GM23338 (cell line): Measurements from ENCODE around the gene OR2L5.

Experiments
- CREB1 ChIP-seq: fragments of 250-450 bp; sonication (Bioruptor Pico); IDR thresholded peaks from 2 replicates; pipeline ENCODE4 v1.5.0; 2020; ENCODE audit warnings: low read depth, mild to moderate bottlenecking, moderate library complexity
- EZH2 ChIP-seq: fragments of 200-600 bp; sonication (generic); IDR thresholded peaks from one replicate; pipeline ENCODE4 v1.8.0; 2017; ENCODE audit warnings: antibody characterized with exemption, mild to moderate bottlenecking, low read depth; ENCODE audit not compliant: unreplicated experiment
- EZH2phosphoT487 ChIP-seq: fragments of 200-600 bp; sonication (generic); IDR thresholded peaks from one replicate; pipeline ENCODE4 v1.8.1; 2018; ENCODE audit warnings: antibody characterized with exemption; ENCODE audit not compliant: unreplicated experiment
- JUNB ChIP-seq: IDR thresholded peaks from one replicate; pipeline ENCODE4 v1.6.1; 2016; ENCODE audit warnings: antibody characterized with exemption; ENCODE audit not compliant: unreplicated experiment
- NANOG ChIP-seq: IDR thresholded peaks from 2 replicates; pipeline ENCODE4 v1.6.1; 2016; ENCODE audit warnings: antibody characterized with exemption, borderline replicate concordance
- POLR2AphosphoS5 ChIP-seq: IDR thresholded peaks from 2 replicates; pipeline ENCODE4 v1.6.1; 2016; ENCODE audit warnings: antibody characterized with exemption, low read depth
- ZNF114 ChIP-seq: fragments of 250-450 bp; sonication (Bioruptor Pico); IDR thresholded peaks from 2 replicates; pipeline ENCODE4 v1.5.0; 2020; ENCODE audit warnings: mild to moderate bottlenecking, moderate library complexity
- ZNF331 ChIP-seq: fragments of 250-450 bp; sonication (Bioruptor Pico); IDR thresholded peaks from 2 replicates; pipeline ENCODE4 v1.5.0; 2020; ENCODE audit warnings: low read depth, mild to moderate bottlenecking, moderate library complexity
- TF ChIP-seq, protein P1 (sequence below), 2 experiments: fragments of 200-600 bp in 1 of 2; sonication (generic) in 1 of 2; conservative IDR thresholded peaks; 2 replicates each; pipeline versions ENCODE4 v1.5.1 to v1.6.1; 2016 to 2017; ENCODE audit warnings: antibody characterized with exemption in 2 of 2, low read depth in 2 of 2, mild to moderate bottlenecking in 2 of 2, moderate library complexity in 1 of 2
- TF ChIP-seq, protein P2 (sequence below): IDR thresholded peaks from one replicate; pipeline ENCODE4 v1.6.1; 2018; ENCODE audit warnings: antibody characterized with exemption; ENCODE audit not compliant: unreplicated experiment
- TF ChIP-seq, protein P3 (sequence below): IDR thresholded peaks from 2 replicates; pipeline ENCODE4 v1.6.1; 2016; ENCODE audit warnings: antibody characterized with exemption
- TF ChIP-seq, protein P4 (sequence below): fragments of 250-450 bp; sonication (Bioruptor Pico); IDR thresholded peaks from 2 replicates; pipeline ENCODE4 v1.5.0; 2020; ENCODE audit warnings: mild to moderate bottlenecking, moderate library complexity

DNA sequence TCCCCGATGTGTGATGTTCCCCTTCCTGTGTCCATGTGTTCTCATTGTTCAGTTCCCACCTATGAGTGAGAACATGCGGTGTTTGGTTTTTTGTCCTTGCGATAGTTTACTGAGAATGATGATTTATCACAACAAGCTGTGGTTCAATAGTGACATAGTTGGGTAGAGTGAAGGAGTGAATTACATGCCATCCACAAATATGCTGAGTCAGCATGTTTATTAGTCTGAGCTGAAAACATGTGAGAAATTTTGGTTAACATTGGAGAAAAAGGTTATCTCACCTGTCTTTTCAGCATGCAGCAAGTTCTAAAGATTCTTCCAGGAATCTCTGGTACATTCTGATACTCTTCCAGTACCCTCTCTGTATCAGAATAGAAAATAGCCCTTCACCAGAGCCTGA, 52.1 kb downstream of the OR2L5 start:
- TF ChIP-seq, protein P1, sequence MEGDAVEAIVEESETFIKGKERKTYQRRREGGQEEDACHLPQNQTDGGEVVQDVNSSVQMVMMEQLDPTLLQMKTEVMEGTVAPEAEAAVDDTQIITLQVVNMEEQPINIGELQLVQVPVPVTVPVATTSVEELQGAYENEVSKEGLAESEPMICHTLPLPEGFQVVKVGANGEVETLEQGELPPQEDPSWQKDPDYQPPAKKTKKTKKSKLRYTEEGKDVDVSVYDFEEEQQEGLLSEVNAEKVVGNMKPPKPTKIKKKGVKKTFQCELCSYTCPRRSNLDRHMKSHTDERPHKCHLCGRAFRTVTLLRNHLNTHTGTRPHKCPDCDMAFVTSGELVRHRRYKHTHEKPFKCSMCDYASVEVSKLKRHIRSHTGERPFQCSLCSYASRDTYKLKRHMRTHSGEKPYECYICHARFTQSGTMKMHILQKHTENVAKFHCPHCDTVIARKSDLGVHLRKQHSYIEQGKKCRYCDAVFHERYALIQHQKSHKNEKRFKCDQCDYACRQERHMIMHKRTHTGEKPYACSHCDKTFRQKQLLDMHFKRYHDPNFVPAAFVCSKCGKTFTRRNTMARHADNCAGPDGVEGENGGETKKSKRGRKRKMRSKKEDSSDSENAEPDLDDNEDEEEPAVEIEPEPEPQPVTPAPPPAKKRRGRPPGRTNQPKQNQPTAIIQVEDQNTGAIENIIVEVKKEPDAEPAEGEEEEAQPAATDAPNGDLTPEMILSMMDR (conservative IDR thresholded peaks at IDR 0.05; ENCODE audit: low read depth in 2 of 2), result no peak
- TF ChIP-seq POLR2AphosphoS5 (no peak), EZH2 (no peak), EZH2phosphoT487 (no peak), ZNF114 (CRISPR knock-in tag) (no peak), JUNB (no peak), CREB1 (no peak), ZNF331 (CRISPR knock-in tag) (no peak), NANOG (no peak)
- TF ChIP-seq, protein P2, sequence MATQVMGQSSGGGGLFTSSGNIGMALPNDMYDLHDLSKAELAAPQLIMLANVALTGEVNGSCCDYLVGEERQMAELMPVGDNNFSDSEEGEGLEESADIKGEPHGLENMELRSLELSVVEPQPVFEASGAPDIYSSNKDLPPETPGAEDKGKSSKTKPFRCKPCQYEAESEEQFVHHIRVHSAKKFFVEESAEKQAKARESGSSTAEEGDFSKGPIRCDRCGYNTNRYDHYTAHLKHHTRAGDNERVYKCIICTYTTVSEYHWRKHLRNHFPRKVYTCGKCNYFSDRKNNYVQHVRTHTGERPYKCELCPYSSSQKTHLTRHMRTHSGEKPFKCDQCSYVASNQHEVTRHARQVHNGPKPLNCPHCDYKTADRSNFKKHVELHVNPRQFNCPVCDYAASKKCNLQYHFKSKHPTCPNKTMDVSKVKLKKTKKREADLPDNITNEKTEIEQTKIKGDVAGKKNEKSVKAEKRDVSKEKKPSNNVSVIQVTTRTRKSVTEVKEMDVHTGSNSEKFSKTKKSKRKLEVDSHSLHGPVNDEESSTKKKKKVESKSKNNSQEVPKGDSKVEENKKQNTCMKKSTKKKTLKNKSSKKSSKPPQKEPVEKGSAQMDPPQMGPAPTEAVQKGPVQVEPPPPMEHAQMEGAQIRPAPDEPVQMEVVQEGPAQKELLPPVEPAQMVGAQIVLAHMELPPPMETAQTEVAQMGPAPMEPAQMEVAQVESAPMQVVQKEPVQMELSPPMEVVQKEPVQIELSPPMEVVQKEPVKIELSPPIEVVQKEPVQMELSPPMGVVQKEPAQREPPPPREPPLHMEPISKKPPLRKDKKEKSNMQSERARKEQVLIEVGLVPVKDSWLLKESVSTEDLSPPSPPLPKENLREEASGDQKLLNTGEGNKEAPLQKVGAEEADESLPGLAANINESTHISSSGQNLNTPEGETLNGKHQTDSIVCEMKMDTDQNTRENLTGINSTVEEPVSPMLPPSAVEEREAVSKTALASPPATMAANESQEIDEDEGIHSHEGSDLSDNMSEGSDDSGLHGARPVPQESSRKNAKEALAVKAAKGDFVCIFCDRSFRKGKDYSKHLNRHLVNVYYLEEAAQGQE, result no peak
- TF ChIP-seq, protein P3, sequence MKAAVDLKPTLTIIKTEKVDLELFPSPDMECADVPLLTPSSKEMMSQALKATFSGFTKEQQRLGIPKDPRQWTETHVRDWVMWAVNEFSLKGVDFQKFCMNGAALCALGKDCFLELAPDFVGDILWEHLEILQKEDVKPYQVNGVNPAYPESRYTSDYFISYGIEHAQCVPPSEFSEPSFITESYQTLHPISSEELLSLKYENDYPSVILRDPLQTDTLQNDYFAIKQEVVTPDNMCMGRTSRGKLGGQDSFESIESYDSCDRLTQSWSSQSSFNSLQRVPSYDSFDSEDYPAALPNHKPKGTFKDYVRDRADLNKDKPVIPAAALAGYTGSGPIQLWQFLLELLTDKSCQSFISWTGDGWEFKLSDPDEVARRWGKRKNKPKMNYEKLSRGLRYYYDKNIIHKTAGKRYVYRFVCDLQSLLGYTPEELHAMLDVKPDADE, result no peak
- TF ChIP-seq, protein P4, sequence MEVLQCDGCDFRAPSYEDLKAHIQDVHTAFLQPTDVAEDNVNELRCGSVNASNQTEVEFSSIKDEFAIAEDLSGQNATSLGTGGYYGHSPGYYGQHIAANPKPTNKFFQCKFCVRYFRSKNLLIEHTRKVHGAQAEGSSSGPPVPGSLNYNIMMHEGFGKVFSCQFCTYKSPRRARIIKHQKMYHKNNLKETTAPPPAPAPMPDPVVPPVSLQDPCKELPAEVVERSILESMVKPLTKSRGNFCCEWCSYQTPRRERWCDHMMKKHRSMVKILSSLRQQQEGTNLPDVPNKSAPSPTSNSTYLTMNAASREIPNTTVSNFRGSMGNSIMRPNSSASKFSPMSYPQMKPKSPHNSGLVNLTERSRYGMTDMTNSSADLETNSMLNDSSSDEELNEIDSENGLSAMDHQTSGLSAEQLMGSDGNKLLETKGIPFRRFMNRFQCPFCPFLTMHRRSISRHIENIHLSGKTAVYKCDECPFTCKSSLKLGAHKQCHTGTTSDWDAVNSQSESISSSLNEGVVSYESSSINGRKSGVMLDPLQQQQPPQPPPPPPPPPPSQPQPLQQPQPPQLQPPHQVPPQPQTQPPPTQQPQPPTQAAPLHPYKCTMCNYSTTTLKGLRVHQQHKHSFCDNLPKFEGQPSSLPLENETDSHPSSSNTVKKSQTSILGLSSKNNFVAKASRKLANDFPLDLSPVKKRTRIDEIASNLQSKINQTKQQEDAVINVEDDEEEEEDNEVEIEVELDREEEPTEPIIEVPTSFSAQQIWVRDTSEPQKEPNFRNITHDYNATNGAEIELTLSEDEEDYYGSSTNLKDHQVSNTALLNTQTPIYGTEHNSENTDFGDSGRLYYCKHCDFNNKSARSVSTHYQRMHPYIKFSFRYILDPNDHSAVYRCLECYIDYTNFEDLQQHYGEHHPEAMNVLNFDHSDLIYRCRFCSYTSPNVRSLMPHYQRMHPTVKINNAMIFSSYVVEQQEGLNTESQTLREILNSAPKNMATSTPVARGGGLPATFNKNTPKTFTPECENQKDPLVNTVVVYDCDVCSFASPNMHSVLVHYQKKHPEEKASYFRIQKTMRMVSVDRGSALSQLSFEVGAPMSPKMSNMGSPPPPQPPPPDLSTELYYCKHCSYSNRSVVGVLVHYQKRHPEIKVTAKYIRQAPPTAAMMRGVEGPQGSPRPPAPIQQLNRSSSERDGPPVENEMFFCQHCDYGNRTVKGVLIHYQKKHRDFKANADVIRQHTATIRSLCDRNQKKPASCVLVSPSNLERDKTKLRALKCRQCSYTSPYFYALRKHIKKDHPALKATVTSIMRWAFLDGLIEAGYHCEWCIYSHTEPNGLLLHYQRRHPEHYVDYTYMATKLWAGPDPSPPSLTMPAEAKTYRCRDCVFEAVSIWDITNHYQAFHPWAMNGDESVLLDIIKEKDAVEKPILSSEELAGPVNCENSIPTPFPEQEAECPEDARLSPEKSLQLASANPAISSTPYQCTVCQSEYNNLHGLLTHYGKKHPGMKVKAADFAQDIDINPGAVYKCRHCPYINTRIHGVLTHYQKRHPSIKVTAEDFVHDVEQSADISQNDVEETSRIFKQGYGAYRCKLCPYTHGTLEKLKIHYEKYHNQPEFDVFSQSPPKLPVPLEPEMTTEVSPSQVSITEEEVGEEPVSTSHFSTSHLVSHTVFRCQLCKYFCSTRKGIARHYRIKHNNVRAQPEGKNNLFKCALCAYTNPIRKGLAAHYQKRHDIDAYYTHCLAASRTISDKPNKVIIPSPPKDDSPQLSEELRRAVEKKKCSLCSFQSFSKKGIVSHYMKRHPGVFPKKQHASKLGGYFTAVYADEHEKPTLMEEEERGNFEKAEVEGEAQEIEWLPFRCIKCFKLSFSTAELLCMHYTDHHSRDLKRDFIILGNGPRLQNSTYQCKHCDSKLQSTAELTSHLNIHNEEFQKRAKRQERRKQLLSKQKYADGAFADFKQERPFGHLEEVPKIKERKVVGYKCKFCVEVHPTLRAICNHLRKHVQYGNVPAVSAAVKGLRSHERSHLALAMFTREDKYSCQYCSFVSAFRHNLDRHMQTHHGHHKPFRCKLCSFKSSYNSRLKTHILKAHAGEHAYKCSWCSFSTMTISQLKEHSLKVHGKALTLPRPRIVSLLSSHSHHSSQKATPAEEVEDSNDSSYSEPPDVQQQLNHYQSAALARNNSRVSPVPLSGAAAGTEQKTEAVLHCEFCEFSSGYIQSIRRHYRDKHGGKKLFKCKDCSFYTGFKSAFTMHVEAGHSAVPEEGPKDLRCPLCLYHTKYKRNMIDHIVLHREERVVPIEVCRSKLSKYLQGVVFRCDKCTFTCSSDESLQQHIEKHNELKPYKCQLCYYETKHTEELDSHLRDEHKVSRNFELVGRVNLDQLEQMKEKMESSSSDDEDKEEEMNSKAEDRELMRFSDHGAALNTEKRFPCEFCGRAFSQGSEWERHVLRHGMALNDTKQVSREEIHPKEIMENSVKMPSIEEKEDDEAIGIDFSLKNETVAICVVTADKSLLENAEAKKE (CRISPR knock-in tag), result no peak
